Neural cell (in vitro differentiated cells): ENCODE measurements around the gene IL17RD. TPM values are rescaled to one million over a fixed set of nuclear protein-coding genes. Genes with fewer than 3 reads are reported as not detected.

Experiments used
- H2AFZ ChIP-seq: fragments of 200-600, 300-800 bp; sonication (generic), shearing (Covaris generic); 2 replicates; pipeline ENCODE4 v1.6.0; 2014; ENCODE audit warnings: low read depth, mild to moderate bottlenecking, antibody characterized with exemption, low read length, moderate library complexity
- H3F3A ChIP-seq: fragments of 200-600 bp; shearing (Covaris generic); 2 replicates; pipeline ENCODE4 v1.6.1; 2016; ENCODE audit warnings: mild to moderate bottlenecking, moderate library complexity, mixed read lengths, antibody characterized with exemption, low read length; ENCODE audit not compliant: insufficient read depth, poor library complexity, severe bottlenecking
- H3K27ac ChIP-seq: fragments of 200-600, 300-800 bp; sonication (generic), shearing (Covaris generic); 2 replicates; pipeline ENCODE4 v1.5.1; 2014; ENCODE audit warnings: mild to moderate bottlenecking, low read length, moderate library complexity
- H3K27me3 ChIP-seq: fragments of 300-800, 200-600 bp; sonication (generic), shearing (Covaris generic); 2 replicates; pipeline ENCODE4 v1.6.0; 2014; ENCODE audit warnings: mild to moderate bottlenecking, low read depth, low read length, moderate library complexity; ENCODE audit not compliant: insufficient read depth
- H3K36me3 ChIP-seq: fragments of 300-800, 200-600 bp; sonication (generic), shearing (Covaris generic); 2 replicates; pipeline ENCODE4 v1.5.1; 2014; ENCODE audit warnings: mild to moderate bottlenecking, antibody characterized with exemption, low read length, moderate library complexity; ENCODE audit not compliant: insufficient read depth
- H3K4me2 ChIP-seq: fragments of 300-800, 200-600 bp; sonication (generic), shearing (Covaris generic); 2 replicates; pipeline ENCODE4 v1.6.0; 2014; ENCODE audit warnings: mild to moderate bottlenecking, low read length
- H3K4me3 ChIP-seq: fragments of 300-800, 200-600 bp; sonication (generic), shearing (Covaris generic); 2 replicates; pipeline ENCODE4 v1.5.1; 2014; ENCODE audit warnings: mild to moderate bottlenecking, low read length, moderate library complexity
- H3K79me2 ChIP-seq: fragments of 200-600 bp; shearing (Covaris generic); replicated peaks from 2 replicates; pipeline ENCODE4 v1.6.0; 2014; ENCODE audit warnings: mild to moderate bottlenecking, low read length, moderate library complexity; ENCODE audit not compliant: insufficient read depth
- H3K9ac ChIP-seq: fragments of 300-800, 200-600 bp; sonication (generic), shearing (Covaris generic); 2 replicates; pipeline ENCODE4 v1.6.1; 2016; ENCODE audit warnings: mild to moderate bottlenecking, low read length, mixed read lengths
- H3K9me2 ChIP-seq: fragments of 200-600 bp; shearing (Covaris generic); 2 replicates; pipeline ENCODE4 v1.6.1; 2016; ENCODE audit warnings: mild to moderate bottlenecking, low read length, mixed read lengths; ENCODE audit not compliant: insufficient read depth
- H3K9me3 ChIP-seq: fragments of 200-600, 300-800 bp; sonication (generic), shearing (Covaris generic); 2 replicates; pipeline ENCODE4 v1.6.1; 2016; ENCODE audit warnings: mild to moderate bottlenecking, mixed run types, low read length, moderate library complexity, mixed read lengths
- H4K20me1 ChIP-seq: fragments of 200-600 bp; shearing (Covaris generic); 2 replicates; pipeline ENCODE4 v1.6.1; 2016; ENCODE audit warnings: mild to moderate bottlenecking, mixed run types; ENCODE audit not compliant: insufficient read depth
- CTCF ChIP-seq: fragments of 450-650 bp; IDR thresholded peaks from 2 replicates; pipeline ENCODE4 v1.5.1; 2014; ENCODE audit warnings: antibody characterized with exemption, mild to moderate bottlenecking, moderate library complexity; ENCODE audit not compliant: poor library complexity, severe bottlenecking
- EP300 ChIP-seq: fragments of 450-650 bp; conservative IDR thresholded peaks from 2 replicates; pipeline ENCODE4 v1.6.1; 2014; ENCODE audit warnings: antibody characterized with exemption, mild to moderate bottlenecking, moderate library complexity; ENCODE audit not compliant: poor library complexity, severe bottlenecking
- EZH2 ChIP-seq: fragments of 200-600, 300-800 bp; shearing (Covaris generic), sonication (generic); IDR thresholded peaks from 2 replicates; pipeline ENCODE4 v1.6.1; 2014; ENCODE audit warnings: antibody characterized with exemption, low read length, borderline replicate concordance, mild to moderate bottlenecking; ENCODE audit not compliant: insufficient read depth, poor library complexity, severe bottlenecking
- MXI1 ChIP-seq: fragments of 450-650 bp; conservative IDR thresholded peaks from 2 replicates; pipeline ENCODE4 v1.6.1; 2014; ENCODE audit warnings: antibody characterized with exemption, mild to moderate bottlenecking; ENCODE audit not compliant: poor library complexity, severe bottlenecking
- POLR2AphosphoS5 ChIP-seq: IDR thresholded peaks from 2 replicates; pipeline ENCODE4 v1.6.1; 2012
- RAD21 ChIP-seq: fragments of 450-650 bp; conservative IDR thresholded peaks from 2 replicates; pipeline ENCODE4 v1.6.1; 2014; ENCODE audit warnings: antibody characterized with exemption, mild to moderate bottlenecking, moderate library complexity
- REST ChIP-seq: IDR thresholded peaks from 2 replicates; pipeline ENCODE4 v1.6.1; 2012; ENCODE audit warnings: borderline replicate concordance
- SMC3 ChIP-seq: fragments of 450-650 bp; conservative IDR thresholded peaks from 2 replicates; pipeline ENCODE4 v1.6.1; 2014; ENCODE audit warnings: antibody characterized with exemption, mild to moderate bottlenecking, moderate library complexity; ENCODE audit not compliant: poor library complexity
- TAF1 ChIP-seq: IDR thresholded peaks from 2 replicates; pipeline ENCODE4 v1.6.1; 2012; ENCODE audit warnings: low read depth
- polyA plus RNA-seq: library from polyadenylated mRNA; depleted of rRNA; stranded (reverse); fragments of >200 nt; gene quantifications from 2 replicates; pipeline ENCODE4 v1.2.3, GENCODE V29; 2014

IL17RD gene
- polyA plus RNA-seq, 1 donor from 2014 or later, result 14.8 TPM

GRCh38 chr3:57098418-57099310 is 66.5 kb downstream of the IL17RD start:
- Histone ChIP-seq H3F3A (no peaks in the 10 kb centered on the region), H3K27ac (no peak overlapping the region), H2AFZ (no peak overlapping the region), H3K79me2 (no peaks in the 10 kb centered on the region), H3K9ac (no peak overlapping the region), H3K9me2 (no peaks in the 10 kb centered on the region), H3K4me3 (no peak overlapping the region), H3K9me3 (no peaks in the 10 kb centered on the region), H3K4me2 (no peak overlapping the region), H3K27me3 (no peaks in the 10 kb centered on the region), H4K20me1 (no peaks in the 10 kb centered on the region), H3K36me3 (no peaks in the 10 kb centered on the region)
- TF ChIP-seq MXI1 (no peak), REST (no peak), EZH2 (no peak), SMC3 (no peak), TAF1 (no peak), CTCF (no peak), RAD21 (no peak)

- Histone ChIP-seq H3K9me2 (no peaks in the 10 kb centered on the region), H3K36me3 (no peaks in the 10 kb centered on the region), H3K4me3 (no peak overlapping the region), H3K4me2 (no peak overlapping the region), H3F3A (no peaks in the 10 kb centered on the region), H3K9ac (no peak overlapping the region), H3K9me3 (no peaks in the 10 kb centered on the region), H3K79me2 (no peaks in the 10 kb centered on the region), H3K27ac (no peak overlapping the region), H3K27me3 (no peaks in the 10 kb centered on the region), H2AFZ (no peak overlapping the region), H4K20me1 (no peaks in the 10 kb centered on the region)
- no peak for TF ChIP-seq RAD21
- no peak for TF ChIP-seq POLR2AphosphoS5
- TF ChIP-seq MXI1, result no peak
- no peak for TF ChIP-seq REST
- TF ChIP-seq EP300, result no peak
- TF ChIP-seq EZH2, result no peak
- TF ChIP-seq TAF1, result no peak
- TF ChIP-seq SMC3, result no peak
- no peak for TF ChIP-seq CTCF
Measured at GRCh38 chr3:57097536-57097935, 67.6 kb downstream of the IL17RD start.
